Central memory CD8-positive, alpha-beta T cell (primary cell): ENCODE results near the gene PLCZ1.
"Not testable (repeated sequence)": the region's sequence is repeated elsewhere in the genome, so short reads cannot be mapped to it uniquely, and the experiment has no call there.

Experiments
- ATAC-seq: fragments of 150-1000 bp; cut with Tn5 transposase; replicated peaks from 2 replicates; pipeline ENCODE4 v1.10.0; 2022; ENCODE audit warnings: mild to moderate bottlenecking, moderate FRiP score, moderate number of reproducible peaks; ENCODE audit not compliant: poor library complexity, severe bottlenecking; ENCODE audit errors: extremely low read depth
- DNase-seq, 2 donors: peaks; one replicate each; pipeline ENCODE4 v3.0.0; 2021; ENCODE audit warnings: low spot score in 2 of 2
- H3K27ac Mint-ChIP-seq: one replicate; pipeline ENCODE4 v1.8.0; 2022; ENCODE audit warnings: low read depth, mild to moderate bottlenecking, moderate library complexity, mixed read lengths
- H3K27me3 Mint-ChIP-seq: one replicate; pipeline ENCODE4 v1.8.0; 2022; ENCODE audit warnings: mixed read lengths
- H3K36me3 Mint-ChIP-seq: one replicate; pipeline ENCODE4 v1.8.0; 2022; ENCODE audit warnings: mild to moderate bottlenecking, moderate library complexity, mixed read lengths; ENCODE audit not compliant: insufficient read depth
- H3K4me1 Mint-ChIP-seq: one replicate; pipeline ENCODE4 v1.8.0; 2022; ENCODE audit warnings: mixed read lengths
- H3K4me3 Mint-ChIP-seq: one replicate; pipeline ENCODE4 v1.8.0; 2022; ENCODE audit warnings: mild to moderate bottlenecking, moderate library complexity, mixed read lengths
- H3K9me3 Mint-ChIP-seq: one replicate; pipeline ENCODE4 v1.8.0; 2022; ENCODE audit warnings: mixed read lengths

The PLCZ1 gene

GRCh38 chr12:18731156-18731555 lies 6.7 kb downstream of the PLCZ1 start:
- no peaks in the 10 kb centered on the region for H3K36me3 Mint-ChIP-seq
- DNase-seq = no peak
- H3K27ac Mint-ChIP-seq = no peak overlapping the region
- no peaks in the 10 kb centered on the region for H3K4me1 Mint-ChIP-seq
- no peak for ATAC-seq
- H3K27me3 Mint-ChIP-seq = no peaks in the 10 kb centered on the region
- H3K9me3 Mint-ChIP-seq = peaks cover 28% of the 10 kb centered on the region
- H3K4me3 Mint-ChIP-seq = no peak overlapping the region

GRCh38 chr12:18723752-18724151 lies 14.1 kb downstream of the PLCZ1 start:
- no peaks in the 10 kb centered on the region for H3K36me3 Mint-ChIP-seq
- DNase-seq (no peak), ATAC-seq (no peak)
- H3K27me3 Mint-ChIP-seq = no peaks in the 10 kb centered on the region
- H3K9me3 Mint-ChIP-seq = peaks cover 25% of the 10 kb centered on the region
- no peak overlapping the region for H3K4me3 Mint-ChIP-seq
- no peaks in the 10 kb centered on the region for H3K4me1 Mint-ChIP-seq
- H3K27ac Mint-ChIP-seq = no peak overlapping the region

- H3K4me1 Mint-ChIP-seq = no peaks in the 10 kb centered on the region
- no peak overlapping the region for H3K4me3 Mint-ChIP-seq
- DNase-seq (no peak), ATAC-seq (no peak)
- no peaks in the 10 kb centered on the region for H3K27me3 Mint-ChIP-seq
- H3K36me3 Mint-ChIP-seq = no peaks in the 10 kb centered on the region
- H3K9me3 Mint-ChIP-seq = peaks cover 11% of the 10 kb centered on the region
- no peak overlapping the region for H3K27ac Mint-ChIP-seq
Observed at GRCh38 chr12:18721452-18721851, 16.4 kb downstream of the PLCZ1 start.

- Mint-ChIP-seq H3K9me3 (peaks cover 11% of the 10 kb centered on the region), H3K27me3 (no peaks in the 10 kb centered on the region), H3K4me3 (no peak overlapping the region), H3K36me3 (no peaks in the 10 kb centered on the region), H3K27ac (no peak overlapping the region), H3K4me1 (no peaks in the 10 kb centered on the region)
- DNase-seq (no peak), ATAC-seq (no peak)
Observed at GRCh38 chr12:18720690-18721089, 17.1 kb downstream of the PLCZ1 start.

- ATAC-seq (no peak), DNase-seq (no peak)
- peaks cover 11% of the 10 kb centered on the region for H3K9me3 Mint-ChIP-seq
- H3K27me3 Mint-ChIP-seq = no peaks in the 10 kb centered on the region
- H3K4me1 Mint-ChIP-seq = no peaks in the 10 kb centered on the region
- no peak overlapping the region for H3K4me3 Mint-ChIP-seq
- no peaks in the 10 kb centered on the region for H3K36me3 Mint-ChIP-seq
- no peak overlapping the region for H3K27ac Mint-ChIP-seq
Observed at GRCh38 chr12:18719922-18720510, 17.8 kb downstream of the PLCZ1 start.

GRCh38 chr12:18718462-18718861 lies 19.4 kb downstream of the PLCZ1 start:
- DNase-seq = no peak
- H3K4me1 Mint-ChIP-seq = no peaks in the 10 kb centered on the region
- H3K27ac Mint-ChIP-seq = no peak overlapping the region
- no peaks in the 10 kb centered on the region for H3K36me3 Mint-ChIP-seq
- peaks cover 9% of the 10 kb centered on the region for H3K9me3 Mint-ChIP-seq
- no peaks in the 10 kb centered on the region for H3K27me3 Mint-ChIP-seq
- H3K4me3 Mint-ChIP-seq = no peak overlapping the region
- ATAC-seq = no peak

GRCh38 chr12:18716236-18716635 lies 21.6 kb downstream of the PLCZ1 start:
- Mint-ChIP-seq H3K27me3 (no peaks in the 10 kb centered on the region), H3K4me3 (no peak overlapping the region), H3K36me3 (no peaks in the 10 kb centered on the region), H3K9me3 (peaks cover 5% of the 10 kb centered on the region), H3K4me1 (no peaks in the 10 kb centered on the region), H3K27ac (no peak overlapping the region)
- DNase-seq (no peak), ATAC-seq (no peak)

- H3K27ac Mint-ChIP-seq = no peak overlapping the region
- H3K27me3 Mint-ChIP-seq = no peaks in the 10 kb centered on the region
- no peaks in the 10 kb centered on the region for H3K36me3 Mint-ChIP-seq
- ATAC-seq (no peak), DNase-seq (no peak)
- no peaks in the 10 kb centered on the region for H3K4me1 Mint-ChIP-seq
- H3K9me3 Mint-ChIP-seq = peaks cover 23% of the 10 kb centered on the region
- H3K4me3 Mint-ChIP-seq = no peak overlapping the region
Observed at GRCh38 chr12:18706798-18707197, 31.0 kb downstream of the PLCZ1 start.

GRCh38 chr12:18703911-18704310 lies 33.9 kb downstream of the PLCZ1 start:
- H3K36me3 Mint-ChIP-seq = no peaks in the 10 kb centered on the region
- peaks cover 23% of the 10 kb centered on the region for H3K9me3 Mint-ChIP-seq
- H3K4me1 Mint-ChIP-seq = no peaks in the 10 kb centered on the region

GRCh38 chr12:18703321-18703720 lies 34.5 kb downstream of the PLCZ1 start:
- DNase-seq = no peak
- H3K27ac Mint-ChIP-seq = no peak overlapping the region
- peaks cover 25% of the 10 kb centered on the region for H3K9me3 Mint-ChIP-seq
- no peaks in the 10 kb centered on the region for H3K4me1 Mint-ChIP-seq
- H3K36me3 Mint-ChIP-seq = no peaks in the 10 kb centered on the region
- ATAC-seq = no peak
- no peaks in the 10 kb centered on the region for H3K27me3 Mint-ChIP-seq
- no peak overlapping the region for H3K4me3 Mint-ChIP-seq

More at GRCh38 chr12:18703911-18704310, 33.9 kb downstream of the PLCZ1 start:
- Mint-ChIP-seq H3K27ac (no peak overlapping the region), H3K4me3 (no peak overlapping the region), H3K27me3 (no peaks in the 10 kb centered on the region)
- no peak for ATAC-seq
- DNase-seq = no peak

- Mint-ChIP-seq H3K4me3 (no peak overlapping the region), H3K9me3 (peaks cover 16% of the 10 kb centered on the region), H3K27me3 (no peaks in the 10 kb centered on the region), H3K4me1 (no peaks in the 10 kb centered on the region), H3K27ac (no peak overlapping the region), H3K36me3 (no peaks in the 10 kb centered on the region)
- DNase-seq = no peak
- no peak for ATAC-seq
Observed at GRCh38 chr12:18700271-18700670, 37.5 kb downstream of the PLCZ1 start.

GRCh38 chr12:18696971-18697602 lies 40.7 kb downstream of the PLCZ1 start:
- ATAC-seq = no peak
- no peak for DNase-seq
- H3K27ac Mint-ChIP-seq = no peak overlapping the region
- no peaks in the 10 kb centered on the region for H3K36me3 Mint-ChIP-seq
- peaks cover 14% of the 10 kb centered on the region for H3K9me3 Mint-ChIP-seq
- no peak overlapping the region for H3K4me3 Mint-ChIP-seq
- H3K27me3 Mint-ChIP-seq = no peaks in the 10 kb centered on the region
- no peaks in the 10 kb centered on the region for H3K4me1 Mint-ChIP-seq

GRCh38 chr12:18693986-18694385 lies 43.8 kb downstream of the PLCZ1 start:
- not testable (repeated sequence) for H3K36me3 Mint-ChIP-seq, DNase-seq, H3K27ac Mint-ChIP-seq, H3K27me3 Mint-ChIP-seq, ATAC-seq, H3K4me1 Mint-ChIP-seq, H3K4me3 Mint-ChIP-seq
- peaks cover 22% of the 10 kb centered on the region for H3K9me3 Mint-ChIP-seq
